OCI-LY1 (cell line): ENCODE data around the gene C6.

Experiments
- EZH2 ChIP-seq: fragments of 200-600 bp; sonication (generic), shearing (Covaris generic); IDR thresholded peaks from 2 replicates; pipeline ENCODE4 v1.8.0; 2017; ENCODE audit warnings: borderline replicate concordance, mixed run types, mild to moderate bottlenecking, antibody characterized with exemption, low read length, moderate library complexity, mixed read lengths
- TF ChIP-seq, protein P1 (sequence below): fragments of 200-600 bp; sonication (generic), shearing (Covaris generic); IDR thresholded peaks from 2 replicates; pipeline ENCODE4 v1.5.1; 2017; ENCODE audit warnings: mild to moderate bottlenecking, antibody characterized with exemption, low read length, moderate library complexity, mixed read lengths

GRCh38 chr5:41232797-41233196 is 19.5 kb upstream of the C6 start:
- TF ChIP-seq, protein P1, sequence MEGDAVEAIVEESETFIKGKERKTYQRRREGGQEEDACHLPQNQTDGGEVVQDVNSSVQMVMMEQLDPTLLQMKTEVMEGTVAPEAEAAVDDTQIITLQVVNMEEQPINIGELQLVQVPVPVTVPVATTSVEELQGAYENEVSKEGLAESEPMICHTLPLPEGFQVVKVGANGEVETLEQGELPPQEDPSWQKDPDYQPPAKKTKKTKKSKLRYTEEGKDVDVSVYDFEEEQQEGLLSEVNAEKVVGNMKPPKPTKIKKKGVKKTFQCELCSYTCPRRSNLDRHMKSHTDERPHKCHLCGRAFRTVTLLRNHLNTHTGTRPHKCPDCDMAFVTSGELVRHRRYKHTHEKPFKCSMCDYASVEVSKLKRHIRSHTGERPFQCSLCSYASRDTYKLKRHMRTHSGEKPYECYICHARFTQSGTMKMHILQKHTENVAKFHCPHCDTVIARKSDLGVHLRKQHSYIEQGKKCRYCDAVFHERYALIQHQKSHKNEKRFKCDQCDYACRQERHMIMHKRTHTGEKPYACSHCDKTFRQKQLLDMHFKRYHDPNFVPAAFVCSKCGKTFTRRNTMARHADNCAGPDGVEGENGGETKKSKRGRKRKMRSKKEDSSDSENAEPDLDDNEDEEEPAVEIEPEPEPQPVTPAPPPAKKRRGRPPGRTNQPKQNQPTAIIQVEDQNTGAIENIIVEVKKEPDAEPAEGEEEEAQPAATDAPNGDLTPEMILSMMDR, result no peak
- TF ChIP-seq EZH2, result no peak
